Loucy (cell line): ENCODE measurements around the gene PTPRN2.

Source experiments
- CTCF ChIP-seq: fragments of 200-600 bp; sonication (generic); conservative IDR thresholded peaks from 2 replicates; pipeline ENCODE4 v1.5.1; 2014; ENCODE audit warnings: mild to moderate bottlenecking, antibody characterized with exemption, low read length
- EZH2phosphoT487 ChIP-seq: fragments of 200-600 bp; IDR thresholded peaks from 2 replicates; pipeline ENCODE4 v1.6.1; 2018; ENCODE audit warnings: antibody characterized with exemption, mild to moderate bottlenecking, moderate library complexity, borderline replicate concordance

- no peak for TF ChIP-seq CTCF
- no peak for TF ChIP-seq EZH2phosphoT487
These were observed 71.1 kb downstream of the PTPRN2 start for GRCh38 chr7:158516524-158516923.
